ENCODE data around the gene ITFG1. TPM values are rescaled to one million over a fixed set of nuclear protein-coding genes. Genes with fewer than 3 reads are reported as not detected.
A peak's percentile ranks its signal among the peaks of the same experiment; 100 is the strongest.
"Not testable (repeated sequence)": the region's sequence is repeated elsewhere in the genome, so short reads cannot be mapped to it uniquely, and the experiment has no call there.

ITFG1 gene
- total RNA-seq, 1 experiment from 2014 or later = 18.0 TPM

- H3K27me3 ChIP-seq = no peaks in the 10 kb centered on the region
Measured at GRCh38 chr16:47247690-47248089, 213.2 kb downstream of the ITFG1 start.

GRCh38 chr16:47244206-47244605 lies 216.7 kb downstream of the ITFG1 start:
- no peak overlapping the region for H3K4me3 ChIP-seq
- no peaks in the 10 kb centered on the region for H3K36me3 ChIP-seq
- no peaks in the 10 kb centered on the region for H3K9me3 ChIP-seq
- H3K27me3 ChIP-seq = no peaks in the 10 kb centered on the region
- DNase-seq = no peak

More at GRCh38 chr16:47247690-47248089, 213.2 kb downstream of the ITFG1 start:
- Histone ChIP-seq H3K4me3 (no peak overlapping the region), H3K9me3 (no peaks in the 10 kb centered on the region), H3K36me3 (no peaks in the 10 kb centered on the region)
- no peak for DNase-seq

GRCh38 chr16:47241061-47241460 lies 219.8 kb downstream of the ITFG1 start:
- no peak overlapping the region for H3K4me3 ChIP-seq
- no peaks in the 10 kb centered on the region for H3K9me3 ChIP-seq
- H3K27me3 ChIP-seq = no peaks in the 10 kb centered on the region
- no peak for DNase-seq
- H3K36me3 ChIP-seq = no peaks in the 10 kb centered on the region

- no peaks in the 10 kb centered on the region for H3K27me3 ChIP-seq
- no peaks in the 10 kb centered on the region for H3K36me3 ChIP-seq
- no peaks in the 10 kb centered on the region for H3K9me3 ChIP-seq
- H3K4me3 ChIP-seq = no peak overlapping the region
- no peak for DNase-seq
Measured at GRCh38 chr16:47236716-47237115, 224.1 kb downstream of the ITFG1 start.

GRCh38 chr16:47230296-47230695 lies 230.6 kb downstream of the ITFG1 start:
- Histone ChIP-seq H3K9me3 (no peaks in the 10 kb centered on the region), H3K4me3 (no peak overlapping the region), H3K36me3 (no peaks in the 10 kb centered on the region), H3K27me3 (no peaks in the 10 kb centered on the region)
- DNase-seq = no peak

- DNase-seq = no peak
- Histone ChIP-seq H3K27me3 (no peaks in the 10 kb centered on the region), H3K4me3 (no peak overlapping the region), H3K9me3 (no peaks in the 10 kb centered on the region), H3K36me3 (no peaks in the 10 kb centered on the region)
Measured at GRCh38 chr16:47229053-47230050, 231.5 kb downstream of the ITFG1 start.

- DNase-seq = no peak
- H3K27me3 ChIP-seq = no peaks in the 10 kb centered on the region
- no peak overlapping the region for H3K4me3 ChIP-seq
- no peaks in the 10 kb centered on the region for H3K36me3 ChIP-seq
- no peaks in the 10 kb centered on the region for H3K9me3 ChIP-seq
Measured at GRCh38 chr16:47228241-47228640, 232.6 kb downstream of the ITFG1 start.

- Histone ChIP-seq H3K27me3 (no peaks in the 10 kb centered on the region), H3K36me3 (no peaks in the 10 kb centered on the region), H3K9me3 (no peaks in the 10 kb centered on the region), H3K4me3 (no peak overlapping the region)
- DNase-seq = no peak
Measured at GRCh38 chr16:47213761-47214440, 247.0 kb downstream of the ITFG1 start.

GRCh38 chr16:47211218-47211617 lies 249.6 kb downstream of the ITFG1 start:
- no peaks in the 10 kb centered on the region for H3K9me3 ChIP-seq
- no peak for DNase-seq
- H3K27me3 ChIP-seq = no peaks in the 10 kb centered on the region
- no peaks in the 10 kb centered on the region for H3K36me3 ChIP-seq
- no peak overlapping the region for H3K4me3 ChIP-seq

- Histone ChIP-seq H3K27me3 (no peaks in the 10 kb centered on the region), H3K4me3 (no peak overlapping the region), H3K36me3 (no peaks in the 10 kb centered on the region), H3K9me3 (no peaks in the 10 kb centered on the region)
- DNase-seq = no peak
Measured at GRCh38 chr16:47204736-47205504, 255.9 kb downstream of the ITFG1 start.

- H3K4me3 ChIP-seq, DNase-seq, H3K9me3 ChIP-seq, H3K36me3 ChIP-seq, H3K27me3 ChIP-seq: not testable (repeated sequence)
Measured at GRCh38 chr16:47203433-47203832, 257.4 kb downstream of the ITFG1 start.

- no peak overlapping the region for H3K4me3 ChIP-seq
- H3K9me3 ChIP-seq = no peaks in the 10 kb centered on the region
- DNase-seq = no peak
- no peaks in the 10 kb centered on the region for H3K27me3 ChIP-seq
- no peaks in the 10 kb centered on the region for H3K36me3 ChIP-seq
Measured at GRCh38 chr16:47198180-47198575, 262.7 kb downstream of the ITFG1 start.

GRCh38 chr16:47197536-47198179 lies 263.2 kb downstream of the ITFG1 start:
- H3K9me3 ChIP-seq = no peaks in the 10 kb centered on the region
- DNase-seq = peak; percentile 35
- no peak overlapping the region for H3K4me3 ChIP-seq
- H3K27me3 ChIP-seq = no peaks in the 10 kb centered on the region
- no peaks in the 10 kb centered on the region for H3K36me3 ChIP-seq

- no peaks in the 10 kb centered on the region for H3K36me3 ChIP-seq
- no peak overlapping the region for H3K4me3 ChIP-seq
- no peaks in the 10 kb centered on the region for H3K27me3 ChIP-seq
- DNase-seq = no peak
- H3K9me3 ChIP-seq = no peaks in the 10 kb centered on the region
Measured at GRCh38 chr16:47196457-47196856, 264.4 kb downstream of the ITFG1 start.

GRCh38 chr16:47182318-47182717 lies 278.5 kb downstream of the ITFG1 start:
- DNase-seq = no peak
- H3K4me3 ChIP-seq = no peak overlapping the region
- H3K27me3 ChIP-seq = no peaks in the 10 kb centered on the region
- no peaks in the 10 kb centered on the region for H3K36me3 ChIP-seq
- H3K9me3 ChIP-seq = no peaks in the 10 kb centered on the region

GRCh38 chr16:47181066-47181465 lies 279.8 kb downstream of the ITFG1 start:
- H3K4me3 ChIP-seq, H3K36me3 ChIP-seq, H3K9me3 ChIP-seq, DNase-seq, H3K27me3 ChIP-seq: not testable (repeated sequence)

Measured in MG63 (cell line).